Heart left ventricle (tissue), 16 donors: ENCODE measurements around the gene FUOM. TPM values are rescaled to one million over a fixed set of nuclear protein-coding genes. Genes with fewer than 3 reads are reported as not detected.

Experiments
- ATAC-seq, 4 donors: fragments of 200-7000 bp; cut with Tn5 transposase; one replicate each; pipeline ENCODE4 v1.9.1; 2020 to 2022; ENCODE audit warnings: moderate library complexity in 4 of 4, mild to moderate bottlenecking in 3 of 4, moderate number of reproducible peaks in 1 of 4
- DNase-seq, 5 donors: peaks; one replicate each; pipeline ENCODE4 v3.0.0-alpha.2; 2020
- H3K27ac ChIP-seq, 12 donors: fragments of 200-600 bp; sonication (generic) in 4 of 12; one replicate each; pipeline versions ENCODE4 v1.5.0 to v1.8.0; 2016 to 2022; ENCODE audit warnings: mild to moderate bottlenecking in 2 of 12
- H3K27me3 ChIP-seq, 9 donors: fragments of 200-600 bp; sonication (generic) in 2 of 9; one replicate each; pipeline versions ENCODE4 v1.5.1 to v1.8.0; 2016 to 2022; ENCODE audit warnings: mild to moderate bottlenecking in 3 of 9
- H3K36me3 ChIP-seq, 9 donors: fragments of 200-600 bp; sonication (generic) in 2 of 9; one replicate each; pipeline versions ENCODE4 v1.5.0 to v1.8.0; 2018 to 2022; ENCODE audit warnings: mild to moderate bottlenecking in 2 of 9
- H3K4me1 ChIP-seq, 12 donors: fragments of 200-600 bp; sonication (generic) in 4 of 12; one replicate each; pipeline versions ENCODE4 v1.5.0 to v1.8.0; 2016 to 2022; ENCODE audit warnings: mild to moderate bottlenecking in 3 of 12
- H3K4me3 ChIP-seq, 12 donors: fragments of 200-600 bp; sonication (generic) in 4 of 12; one replicate each; pipeline versions ENCODE4 v1.5.0 to v1.8.0; 2017 to 2022; ENCODE audit warnings: mild to moderate bottlenecking in 9 of 12, moderate library complexity in 4 of 12
- H3K9me3 ChIP-seq, 12 donors: fragments of 200-600 bp; sonication (generic) in 4 of 12; one replicate each; pipeline versions ENCODE4 v1.5.0 to v1.8.0; 2016 to 2022; ENCODE audit warnings: mild to moderate bottlenecking in 1 of 12
- POLR2A ChIP-seq, 2 donors: fragments of 450-650 bp; IDR thresholded peaks; one replicate each; pipeline ENCODE4 v1.6.1; 2017; ENCODE audit warnings: antibody characterized with exemption in 2 of 2, mild to moderate bottlenecking in 2 of 2, moderate library complexity in 2 of 2
- WGBS, 4 donors: extraction: QIAGEN DNeasy Blood & Tissue Kit in 2 of 4; methylation state at CpG; one replicate each; pipeline versions ENCODE4 v1.1.5 to v1.1.7; 2013 to 2018; 5-methylcytosine and 5-hydroxymethylcytosine counted together
- intact Hi-C, 10 donors: fragments of 100-400 bp; cut with DNase I; formaldehyde crosslinking; loops; one replicate each; pipeline versions ENCODE4 v1.11.1 to v1.14.2; 2022
- polyA plus RNA-seq, 2 donors: library from polyadenylated mRNA; stranded (reverse); fragments of 200-250 nt; gene quantifications; one replicate each; pipeline ENCODE4 v1.2.3, GENCODE V29; 2013
- total RNA-seq, 9 donors: library from RNA; depleted of rRNA in 2 of 9; stranded (reverse); fragments of >200 nt in 2 of 9; fragmentation: NEBNext Ultra II Directional in 3 of 9; extraction: Animal tissue kit (Norgen Biotek cat#: 25700) in 3 of 9; gene quantifications; one replicate each; pipeline versions ENCODE4 v1.1.0 to v1.2.4, GENCODE V29; 2016 to 2023
- TF ChIP-seq, protein P1 (sequence below), 12 donors: fragments of 200-600 bp; sonication (generic) in 4 of 12; IDR thresholded peaks; one replicate each; pipeline versions ENCODE4 v1.5.0 to v1.8.0; 2018 to 2022; ENCODE audit warnings: antibody characterized with exemption in 12 of 12, mild to moderate bottlenecking in 5 of 12
- donor health status: ischemic (EF 13 %, LVEDD 7.1; RV severe dilation, severe dysfunction).
- donor health status: healthy with polysubstance abuse.
- donor health status: DM: no; HTN: yes; CAD: no.
- donor health status: DM: no; HTN: no; CAD: no.
- donor health status: ischemic (EF 25% LVEDD 6.9; RV normal size, moderate dysfunction).
- donor health status: ischemic (EF 25% LVEDD 5.7; RV mildly dilated, moderate dysfunction).
- donor health status: healthy.
- donor health status: DM: yes; HTN: yes; CAD: no.
- donor health status: ischemic (EF 35%, LVEDD 5.7; RV mildly dilated, moderate dysfunction).
- donor health status: nonischemic (EF 11% LVEDD 7.7; RV severe dilation, severe dysfunction).
- donor health status: DM: yes; HTN: yes; CAD: no.
- donor health status: PGD.
- donor health status: ischemic (EF 29% LVEDD 5.4; RV normal size, mild dysfunction).
- donor health status: nonischemic (EF 23%, LVEDD 6.1; RV moderate dilation, normal function).

Gene FUOM
- total and polyA plus RNA-seq, 11 donors = 4.3 to 24.1 (median 8.4) TPM

DNA sequence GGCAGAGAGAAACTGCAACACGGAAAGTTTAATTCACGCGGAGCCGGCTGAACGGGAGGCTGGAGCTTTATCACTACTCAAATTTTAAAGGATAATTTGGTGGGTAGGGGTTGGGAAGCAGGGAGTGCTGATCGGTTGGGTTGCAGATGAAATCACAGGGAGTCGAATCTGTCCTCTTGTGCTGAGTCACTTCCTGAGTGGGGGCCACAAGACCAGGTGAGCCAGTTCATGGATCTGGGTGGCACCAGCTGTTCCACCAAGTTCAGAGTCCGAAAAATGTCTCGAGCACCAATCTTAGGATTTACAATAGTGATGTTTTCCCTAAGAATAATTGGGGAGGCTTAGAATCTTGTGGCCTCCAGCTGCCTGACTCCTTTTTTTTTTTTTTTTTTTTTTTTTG lies 14.3 kb downstream of the FUOM start:
- H3K4me3 ChIP-seq = no peak overlapping the region
- DNase-seq (no peak), ATAC-seq (no peak)
- H3K27ac ChIP-seq = no peak overlapping the region
- no peaks in the 10 kb centered on the region for H3K36me3 ChIP-seq
- peaks cover 5 to 81% (median 34%) of the 10 kb centered on the region in 9 donors for H3K27me3 ChIP-seq
- 54 to 72% (median 63%) methylated on average over 9 of the region's 9 CpGs for WGBS, 4 donors
- H3K4me1 ChIP-seq = no peaks in the 10 kb centered on the region
- intact Hi-C loops = no loop called here
- no peaks in the 10 kb centered on the region for H3K9me3 ChIP-seq
- TF ChIP-seq POLR2A (IDR thresholded peaks at IDR 0.05) = no peak
- TF ChIP-seq, protein P1, sequence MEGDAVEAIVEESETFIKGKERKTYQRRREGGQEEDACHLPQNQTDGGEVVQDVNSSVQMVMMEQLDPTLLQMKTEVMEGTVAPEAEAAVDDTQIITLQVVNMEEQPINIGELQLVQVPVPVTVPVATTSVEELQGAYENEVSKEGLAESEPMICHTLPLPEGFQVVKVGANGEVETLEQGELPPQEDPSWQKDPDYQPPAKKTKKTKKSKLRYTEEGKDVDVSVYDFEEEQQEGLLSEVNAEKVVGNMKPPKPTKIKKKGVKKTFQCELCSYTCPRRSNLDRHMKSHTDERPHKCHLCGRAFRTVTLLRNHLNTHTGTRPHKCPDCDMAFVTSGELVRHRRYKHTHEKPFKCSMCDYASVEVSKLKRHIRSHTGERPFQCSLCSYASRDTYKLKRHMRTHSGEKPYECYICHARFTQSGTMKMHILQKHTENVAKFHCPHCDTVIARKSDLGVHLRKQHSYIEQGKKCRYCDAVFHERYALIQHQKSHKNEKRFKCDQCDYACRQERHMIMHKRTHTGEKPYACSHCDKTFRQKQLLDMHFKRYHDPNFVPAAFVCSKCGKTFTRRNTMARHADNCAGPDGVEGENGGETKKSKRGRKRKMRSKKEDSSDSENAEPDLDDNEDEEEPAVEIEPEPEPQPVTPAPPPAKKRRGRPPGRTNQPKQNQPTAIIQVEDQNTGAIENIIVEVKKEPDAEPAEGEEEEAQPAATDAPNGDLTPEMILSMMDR (IDR thresholded peaks at IDR 0.05) = no peak

DNA sequence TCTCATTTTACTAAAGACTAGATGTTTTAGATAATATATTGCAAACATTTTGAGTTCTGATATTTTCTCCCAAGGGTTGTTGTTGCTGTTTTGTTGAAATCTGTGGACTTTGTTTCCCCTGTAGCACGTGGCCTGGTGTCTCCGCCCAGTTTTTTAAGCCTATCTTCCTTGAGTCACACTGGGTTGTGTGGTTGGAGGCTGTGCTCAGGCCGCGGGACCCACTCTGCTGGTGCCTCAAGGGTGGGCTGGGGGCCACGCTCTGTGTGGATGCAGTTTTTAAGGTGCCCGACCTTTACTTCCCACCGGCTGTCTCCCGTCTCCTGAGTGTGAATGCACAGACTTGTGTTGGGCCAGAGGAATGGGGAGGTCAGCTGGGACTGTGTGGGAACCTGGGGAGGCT lies 14.9 kb downstream of the FUOM start:
- H3K27ac ChIP-seq = no peak overlapping the region
- H3K9me3 ChIP-seq = no peaks in the 10 kb centered on the region
- WGBS, 4 donors = 76 to 89% (median 78%) methylated on average over 8 of the region's 8 CpGs

DNA sequence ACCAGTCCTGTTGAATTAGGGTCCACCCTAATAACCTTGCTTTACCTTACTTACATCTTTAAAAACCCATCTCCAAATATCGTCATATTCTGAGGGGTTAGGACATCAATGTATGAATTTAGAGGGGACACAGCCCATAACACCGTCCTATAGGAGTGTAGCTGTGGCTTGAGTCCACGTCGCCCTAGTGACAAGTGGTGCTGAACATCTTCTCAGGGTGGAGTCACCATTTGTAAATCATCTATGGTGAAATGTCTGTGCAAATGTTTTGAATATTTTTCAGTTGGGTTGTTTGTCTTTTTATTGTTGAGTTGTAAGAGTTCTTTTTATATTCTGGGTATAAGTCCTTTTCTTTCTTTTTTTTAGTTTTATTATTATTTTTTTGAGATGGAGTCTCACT lies 15.8 kb downstream of the FUOM start:
- Histone ChIP-seq H3K27ac (no peak overlapping the region), H3K27me3 (peaks cover 13 to 76% (median 21%) of the 10 kb centered on the region in 9 donors), H3K9me3 (no peaks in the 10 kb centered on the region), H3K4me3 (no peak overlapping the region), H3K36me3 (no peaks in the 10 kb centered on the region), H3K4me1 (no peaks in the 10 kb centered on the region)
- DNase-seq (no peak), ATAC-seq (no peak)
- TF ChIP-seq, protein P1 (IDR thresholded peaks at IDR 0.05) = no peak
- no peak for TF ChIP-seq POLR2A (IDR thresholded peaks at IDR 0.05)
- 74 to 88% (median 87%) methylated on average over 4 of the region's 4 CpGs for WGBS, 4 donors
- intact Hi-C loops = no loop called here

More for the DNA sequence above, 14.9 kb downstream of the FUOM start:
- Histone ChIP-seq H3K4me3 (no peak overlapping the region), H3K36me3 (no peaks in the 10 kb centered on the region), H3K27me3 (peaks cover 6 to 79% (median 30%) of the 10 kb centered on the region in 9 donors), H3K4me1 (no peaks in the 10 kb centered on the region)
- DNase-seq = no peak
- ATAC-seq = no peak
- TF ChIP-seq POLR2A (IDR thresholded peaks at IDR 0.05) = no peak
- intact Hi-C loops = no loop called here

DNA sequence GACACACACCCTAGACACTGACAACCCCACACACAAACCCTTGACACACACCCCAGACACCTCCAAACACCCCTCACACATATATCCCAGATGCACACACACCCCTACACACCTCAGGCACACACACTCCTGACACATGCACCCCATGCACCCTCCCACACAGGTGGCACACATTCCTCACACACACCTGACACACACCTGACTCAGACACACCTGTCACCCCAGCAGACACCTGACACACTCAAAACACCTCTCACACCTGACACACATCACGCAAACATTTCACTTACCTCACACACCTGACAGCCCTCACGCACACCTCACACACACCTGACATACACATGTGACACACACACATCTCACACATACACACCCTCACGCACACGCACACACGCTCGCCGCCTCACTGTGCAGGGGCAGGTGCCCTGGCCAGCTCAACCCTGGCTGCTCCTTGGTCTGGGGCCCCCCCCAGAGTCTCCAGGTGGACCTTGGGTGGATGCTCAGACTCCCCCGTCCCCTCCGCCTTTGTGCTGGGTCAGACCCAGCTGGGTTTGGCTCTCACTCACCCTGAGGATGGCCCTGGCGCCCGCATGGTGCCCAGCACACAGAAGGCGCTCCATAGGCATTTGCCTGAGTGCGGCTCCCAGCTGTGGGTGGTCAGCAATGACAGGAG lies 18.0 kb downstream of the FUOM start:
- WGBS, 4 donors = 90 to 98% (median 92%) methylated on average over 13 of the region's 13 CpGs
- intact Hi-C loops = loop anchor here in 1 of 10 donors (10.0 kb wide), 1 partner anchor 175 kb away; no protein-coding TSS in a partner anchor

More for the DNA sequence above, 18.0 kb downstream of the FUOM start:
- Histone ChIP-seq H3K27me3 (peaks cover 26 to 78% (median 36%) of the 10 kb centered on the region in 9 donors), H3K4me1 (peaks cover 5 to 21% (median 17%) of the 10 kb centered on the region in 12 donors), H3K9me3 (no peaks in the 10 kb centered on the region), H3K36me3 (no peaks in the 10 kb centered on the region), H3K4me3 (no peak overlapping the region), H3K27ac (no peak overlapping the region)
- DNase-seq = no peak
- ATAC-seq = no peak
- TF ChIP-seq, protein P1 (IDR thresholded peaks at IDR 0.05) = no peak
- TF ChIP-seq POLR2A (IDR thresholded peaks at IDR 0.05) = no peak
